ENCODE data around the gene TRMT2A. TPM values are rescaled to one million over a fixed set of nuclear protein-coding genes. Genes with fewer than 3 reads are reported as not detected.

TRMT2A gene, protein sequence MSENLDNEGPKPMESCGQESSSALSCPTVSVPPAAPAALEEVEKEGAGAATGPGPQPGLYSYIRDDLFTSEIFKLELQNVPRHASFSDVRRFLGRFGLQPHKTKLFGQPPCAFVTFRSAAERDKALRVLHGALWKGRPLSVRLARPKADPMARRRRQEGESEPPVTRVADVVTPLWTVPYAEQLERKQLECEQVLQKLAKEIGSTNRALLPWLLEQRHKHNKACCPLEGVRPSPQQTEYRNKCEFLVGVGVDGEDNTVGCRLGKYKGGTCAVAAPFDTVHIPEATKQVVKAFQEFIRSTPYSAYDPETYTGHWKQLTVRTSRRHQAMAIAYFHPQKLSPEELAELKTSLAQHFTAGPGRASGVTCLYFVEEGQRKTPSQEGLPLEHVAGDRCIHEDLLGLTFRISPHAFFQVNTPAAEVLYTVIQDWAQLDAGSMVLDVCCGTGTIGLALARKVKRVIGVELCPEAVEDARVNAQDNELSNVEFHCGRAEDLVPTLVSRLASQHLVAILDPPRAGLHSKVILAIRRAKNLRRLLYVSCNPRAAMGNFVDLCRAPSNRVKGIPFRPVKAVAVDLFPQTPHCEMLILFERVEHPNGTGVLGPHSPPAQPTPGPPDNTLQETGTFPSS
- total RNA-seq (2022; extraction: Qiagen RNA extraction; ENCODE audit: low read depth) = 18.7 to 24.7 TPM (median 22.9 TPM) in 5 replicates

DNA sequence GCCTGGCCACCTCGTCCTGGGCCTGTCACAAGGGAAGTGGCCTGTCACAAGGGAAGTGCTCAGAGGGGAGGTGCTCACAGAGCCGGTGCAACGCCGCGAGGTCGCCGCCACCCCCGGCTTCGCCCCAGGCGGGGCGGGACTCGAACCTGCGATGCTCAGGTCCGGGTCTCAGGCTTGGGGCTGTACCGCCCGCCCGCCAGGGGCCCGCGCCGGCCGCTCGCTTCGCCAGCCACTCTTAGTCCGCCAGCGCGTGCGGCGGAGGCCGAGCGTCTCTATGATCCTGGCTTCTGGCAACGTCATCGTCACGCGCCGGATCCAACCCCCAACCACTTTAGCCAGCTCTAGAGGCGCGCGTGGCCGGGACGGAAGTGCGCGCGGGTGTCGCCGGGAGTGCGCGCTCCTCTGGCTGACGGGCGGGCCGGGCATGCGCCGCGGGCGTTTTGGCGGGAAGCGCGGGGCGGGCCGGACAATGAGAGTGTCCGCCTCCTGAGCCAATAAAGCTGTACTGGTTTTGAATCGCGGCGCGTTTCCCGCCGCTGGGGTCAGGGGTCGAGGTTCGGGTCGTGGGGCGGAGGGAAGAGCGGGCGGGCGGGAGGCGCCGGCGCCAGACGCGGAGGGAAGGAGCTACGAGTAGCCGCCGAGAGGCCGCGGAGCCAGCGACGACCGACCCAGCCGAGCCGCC lies at the start of gene TRMT2A:
TRMT2A (minus strand) TSS at position 276 of the 682 bp plus-strand sequence. CDS start 320 bp downstream, outside the sequence.

DNA sequence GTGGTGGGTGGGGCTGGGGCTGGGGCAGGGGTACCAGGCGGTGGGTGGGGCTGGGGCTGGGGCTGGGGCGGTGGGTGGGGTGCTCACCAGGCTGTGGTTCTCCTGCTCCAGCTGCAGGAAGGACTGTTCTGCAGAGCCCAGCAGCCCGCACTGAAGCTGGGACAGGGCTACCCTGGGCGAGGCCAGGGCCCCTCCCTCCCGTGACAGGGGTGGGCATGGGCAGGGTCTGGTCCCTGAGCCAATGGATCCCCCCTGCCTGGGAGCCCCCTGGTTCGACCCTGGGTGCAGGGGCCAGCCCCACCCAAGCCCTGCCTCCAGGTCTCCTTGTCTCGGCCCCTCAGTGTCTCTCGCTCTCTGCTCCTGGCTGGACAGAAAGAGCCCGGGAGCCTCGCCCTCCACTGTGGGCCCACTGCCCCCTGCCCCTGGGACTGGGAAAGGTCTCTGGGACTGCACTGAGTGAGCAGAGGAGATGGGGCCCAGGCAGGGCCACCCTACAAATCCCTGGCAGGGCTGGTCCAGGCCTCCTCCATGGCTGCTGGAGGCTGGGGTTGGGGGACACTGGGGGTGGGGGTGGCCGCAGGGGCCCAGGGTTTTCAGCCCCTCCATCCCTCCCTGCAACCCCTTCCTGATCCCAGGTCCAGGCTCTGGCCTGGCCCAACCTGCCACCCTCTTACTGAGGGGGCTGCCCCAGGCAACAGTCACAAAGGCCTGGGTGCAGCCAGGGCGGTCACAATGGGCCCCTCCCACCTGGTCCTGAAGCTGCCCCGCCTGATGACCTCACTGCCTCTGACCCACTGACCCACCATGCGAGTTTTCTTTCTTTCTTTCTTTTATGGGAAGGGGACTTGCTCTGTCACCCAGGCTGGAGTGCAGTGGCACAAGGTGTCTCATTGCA lies 33.6 kb upstream of the TRMT2A start, which contains the start of gene CCDC188:
CCDC188 (minus strand) TSS at position 675 of the 895 bp plus-strand sequence; CDS start at position 606, 69 bp downstream.

DNA sequence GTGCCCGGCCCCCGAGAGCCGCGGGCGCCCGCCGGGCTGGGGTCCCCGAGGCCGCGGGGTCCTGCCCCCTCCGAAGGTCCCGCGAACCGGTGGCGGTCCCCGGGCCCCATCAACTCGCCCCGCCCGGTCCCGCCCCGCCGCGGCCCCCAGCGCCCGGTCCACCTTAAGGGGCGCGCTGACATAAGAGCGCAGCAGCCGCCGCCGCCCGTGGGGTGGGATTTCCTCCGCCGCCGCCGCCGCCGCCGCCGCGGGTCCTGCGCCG lies 14.5 kb upstream of the TRMT2A start, which contains the start of gene ZDHHC8:
ZDHHC8 (plus strand) TSS at position 208 of the 262 bp plus-strand sequence. CDS start 144 bp downstream, outside the sequence.

DNA sequence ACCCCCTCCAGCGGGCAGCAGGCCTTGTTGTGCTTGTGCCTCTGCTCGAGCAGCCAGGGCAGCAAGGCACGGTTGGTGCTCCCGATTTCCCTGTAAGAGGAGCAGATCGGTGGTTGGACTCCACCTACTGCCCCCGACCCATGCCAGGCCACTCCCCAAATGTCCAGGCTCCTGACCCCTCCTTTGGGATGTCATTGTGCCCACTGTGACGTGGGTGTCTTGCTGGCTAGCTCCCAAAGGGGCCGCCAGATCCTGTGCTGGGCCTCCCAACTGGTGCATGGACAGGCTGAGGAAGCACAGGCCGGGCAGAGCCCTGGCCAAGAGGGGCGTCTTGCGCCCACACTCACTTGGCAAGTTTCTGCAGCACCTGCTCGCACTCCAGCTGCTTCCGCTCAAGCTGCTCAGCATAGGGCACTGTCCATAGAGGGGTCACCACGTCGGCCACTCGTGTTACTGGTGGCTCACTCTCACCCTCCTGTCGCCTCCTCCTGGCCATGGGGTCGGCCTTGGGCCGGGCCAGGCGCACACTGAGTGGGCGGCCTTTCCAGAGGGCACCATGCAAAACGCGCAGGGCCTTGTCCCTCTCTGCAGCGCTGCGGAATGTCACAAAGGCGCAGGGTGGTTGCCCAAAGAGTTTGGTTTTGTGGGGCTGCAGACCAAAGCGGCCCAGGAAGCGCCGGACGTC lies 1.2 kb downstream of the TRMT2A start, which contains the start of gene RANBP1:
RANBP1 (plus strand) TSS at position 414 of the 685 bp plus-strand sequence; CDS start at position 495, 81 bp downstream.

DNA sequence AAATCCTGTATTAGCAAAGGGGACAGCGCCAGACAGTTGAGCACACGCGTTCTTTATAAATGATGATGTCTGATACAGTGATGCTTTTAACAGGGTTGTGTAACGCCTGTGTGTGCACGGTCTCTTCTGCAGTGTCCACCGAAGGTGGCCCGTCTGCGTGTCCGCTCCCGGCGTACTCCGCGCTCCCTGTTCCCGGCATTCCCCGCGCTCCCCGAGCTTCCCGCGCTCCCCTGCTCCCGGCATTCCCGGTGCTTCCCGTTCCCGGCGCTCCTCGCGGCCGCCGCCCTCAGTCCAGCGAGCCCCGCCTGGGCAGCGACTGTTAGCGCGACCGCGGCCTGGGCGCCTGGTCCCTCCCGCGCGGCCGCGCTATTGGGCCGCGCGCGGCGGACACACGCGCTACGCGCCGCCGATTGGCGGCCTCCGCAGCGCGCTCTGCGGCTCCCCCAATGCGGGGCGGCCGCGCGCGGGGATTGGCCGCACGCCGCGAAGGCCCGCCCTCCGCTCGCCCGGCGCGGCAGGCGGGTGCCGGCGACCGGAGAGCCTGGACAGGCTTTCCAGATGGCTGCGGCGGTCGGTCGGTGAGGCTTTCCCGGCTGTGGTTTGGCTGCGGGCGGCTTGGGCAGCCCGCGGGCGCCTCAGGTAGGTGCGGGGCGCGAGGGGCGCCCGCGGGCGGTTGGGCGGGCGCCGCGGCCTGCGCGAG lies 37.1 kb downstream of the TRMT2A start, which contains the start of gene DGCR8:
DGCR8 (plus strand) TSS at position 497 of the 700 bp plus-strand sequence. CDS start 5,723 bp downstream, outside the sequence.

Other genes with a start within 250 kb of the TRMT2A start
- 121 to 166 TPM (median 154 TPM) in 5 replicates for gene COMT, start 175.5 kb downstream of the TRMT2A start, total RNA-seq (2022; extraction: Qiagen RNA extraction; ENCODE audit: low read depth)
- gene TXNRD2, start 175.4 kb downstream of the TRMT2A start, total RNA-seq (2022; extraction: Qiagen RNA extraction; ENCODE audit: low read depth) = 26.1 to 43.0 TPM (median 34.7 TPM) in 5 replicates
- gene ARVCF, start 100.4 kb downstream of the TRMT2A start, total RNA-seq (2022; extraction: Qiagen RNA extraction; ENCODE audit: low read depth) = 1.6 to 3.4 TPM (median 2.1 TPM) in 5 replicates
- gene TANGO2, start 96.1 kb downstream of the TRMT2A start, total RNA-seq (2022; extraction: Qiagen RNA extraction; ENCODE audit: low read depth) = 10.8 to 17.2 TPM (median 12.7 TPM) in 5 replicates
- gene DGCR8, start 37.0 kb downstream of the TRMT2A start, total RNA-seq (2022; extraction: Qiagen RNA extraction; ENCODE audit: low read depth) = 17.8 to 20.0 TPM (median 18.9 TPM) in 5 replicates
- gene RANBP1, start 1.1 kb downstream of the TRMT2A start, total RNA-seq (2022; extraction: Qiagen RNA extraction; ENCODE audit: low read depth) = 269 to 301 TPM (median 292 TPM) in 5 replicates
- 23.0 to 37.1 TPM (median 34.3 TPM) in 5 replicates for gene ZDHHC8, start 14.6 kb upstream of the TRMT2A start, total RNA-seq (2022; extraction: Qiagen RNA extraction; ENCODE audit: low read depth)
- gene CCDC188, start 33.8 kb upstream of the TRMT2A start, total RNA-seq (2022; extraction: Qiagen RNA extraction; ENCODE audit: low read depth) = not detected in 5 replicates
- gene RTN4R, start 151.1 kb upstream of the TRMT2A start, total RNA-seq (2022; extraction: Qiagen RNA extraction; ENCODE audit: low read depth) = 8.0 to 12.4 TPM (median 11.6 TPM) in 5 replicates
- 29.8 to 44.3 TPM (median 42.0 TPM) in 5 replicates for gene DGCR6L, start 202.8 kb upstream of the TRMT2A start, total RNA-seq (2022; extraction: Qiagen RNA extraction; ENCODE audit: low read depth)